GM12878 (cell line): Measurements from ENCODE around the gene PRPS1.

Experiments used
- CHD1 ChIP-seq: IDR thresholded peaks from 2 replicates; pipeline ENCODE4 v1.6.1; 2012; ENCODE audit warnings: low read depth, low read length, improper control_type of control experiment
- POLR2A ChIP-seq: IDR thresholded peaks from 2 replicates; pipeline ENCODE4 v1.6.1; 2011; ENCODE audit warnings: low read depth, mild to moderate bottlenecking, low read length
- TF ChIP-seq, protein P1 (sequence below), 3 experiments: IDR thresholded peaks in 2 of 3; conservative IDR thresholded peaks in 1 of 3; 2 replicates each; pipeline ENCODE4 v1.5.1; 2011; ENCODE audit warnings: low read depth in 3 of 3, low read length in 3 of 3, mild to moderate bottlenecking in 3 of 3, control low read depth in 2 of 3, moderate library complexity in 2 of 3, inconsistent platforms in 1 of 3, mixed read lengths in 1 of 3; ENCODE audit not compliant: control insufficient read depth in 2 of 3, insufficient read depth in 1 of 3; ENCODE audit errors: extremely low read depth in 1 of 3

GRCh38 chrX:107659286-107659685, 31.0 kb downstream of the PRPS1 start:
- TF ChIP-seq, protein P1, sequence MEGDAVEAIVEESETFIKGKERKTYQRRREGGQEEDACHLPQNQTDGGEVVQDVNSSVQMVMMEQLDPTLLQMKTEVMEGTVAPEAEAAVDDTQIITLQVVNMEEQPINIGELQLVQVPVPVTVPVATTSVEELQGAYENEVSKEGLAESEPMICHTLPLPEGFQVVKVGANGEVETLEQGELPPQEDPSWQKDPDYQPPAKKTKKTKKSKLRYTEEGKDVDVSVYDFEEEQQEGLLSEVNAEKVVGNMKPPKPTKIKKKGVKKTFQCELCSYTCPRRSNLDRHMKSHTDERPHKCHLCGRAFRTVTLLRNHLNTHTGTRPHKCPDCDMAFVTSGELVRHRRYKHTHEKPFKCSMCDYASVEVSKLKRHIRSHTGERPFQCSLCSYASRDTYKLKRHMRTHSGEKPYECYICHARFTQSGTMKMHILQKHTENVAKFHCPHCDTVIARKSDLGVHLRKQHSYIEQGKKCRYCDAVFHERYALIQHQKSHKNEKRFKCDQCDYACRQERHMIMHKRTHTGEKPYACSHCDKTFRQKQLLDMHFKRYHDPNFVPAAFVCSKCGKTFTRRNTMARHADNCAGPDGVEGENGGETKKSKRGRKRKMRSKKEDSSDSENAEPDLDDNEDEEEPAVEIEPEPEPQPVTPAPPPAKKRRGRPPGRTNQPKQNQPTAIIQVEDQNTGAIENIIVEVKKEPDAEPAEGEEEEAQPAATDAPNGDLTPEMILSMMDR (IDR thresholded peaks at IDR 0.05 in 2 of 3, conservative IDR thresholded peaks at IDR 0.05 in 1 of 3; ENCODE audit: control insufficient read depth in 2 of 3, extremely low read depth in 1 of 3, insufficient read depth in 1 of 3, low read depth in 3 of 3, low read length in 3 of 3): no peak
- TF ChIP-seq POLR2A (no peak), CHD1 (no peak)
